ENCODE data around the gene PLEKHN1.

DNA sequence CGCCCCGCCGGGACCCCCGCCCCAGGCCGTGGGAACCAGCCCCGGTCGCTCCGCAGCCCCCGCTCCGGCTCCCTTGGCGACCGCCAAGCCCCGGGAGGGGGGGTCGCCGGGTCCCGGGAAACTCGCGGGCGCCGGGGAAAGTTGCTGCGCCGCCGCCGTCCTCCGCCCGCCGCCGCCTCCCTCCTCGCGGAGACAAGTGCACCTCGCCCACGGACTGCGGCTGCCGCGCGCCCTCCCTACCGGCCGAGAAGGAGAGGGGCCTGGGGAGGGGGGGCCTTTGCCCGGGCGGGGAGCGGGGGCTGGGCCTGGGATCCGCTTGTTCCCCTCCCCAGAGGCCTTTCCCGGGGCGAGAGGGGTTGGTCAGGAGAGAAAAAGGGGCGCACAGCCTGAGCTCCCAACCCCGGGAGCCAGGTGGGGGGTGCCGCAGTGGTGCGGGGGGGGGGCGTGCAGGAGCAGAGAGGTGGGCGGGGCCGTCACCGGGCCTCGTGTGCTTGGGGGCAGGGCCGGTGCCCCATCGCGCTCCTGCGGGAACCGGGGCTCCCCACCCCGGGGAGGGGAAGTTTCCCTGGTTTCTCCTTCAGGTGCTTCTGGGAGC is 54.2 kb downstream of the PLEKHN1 start:
- TF ChIP-seq, protein P1, sequence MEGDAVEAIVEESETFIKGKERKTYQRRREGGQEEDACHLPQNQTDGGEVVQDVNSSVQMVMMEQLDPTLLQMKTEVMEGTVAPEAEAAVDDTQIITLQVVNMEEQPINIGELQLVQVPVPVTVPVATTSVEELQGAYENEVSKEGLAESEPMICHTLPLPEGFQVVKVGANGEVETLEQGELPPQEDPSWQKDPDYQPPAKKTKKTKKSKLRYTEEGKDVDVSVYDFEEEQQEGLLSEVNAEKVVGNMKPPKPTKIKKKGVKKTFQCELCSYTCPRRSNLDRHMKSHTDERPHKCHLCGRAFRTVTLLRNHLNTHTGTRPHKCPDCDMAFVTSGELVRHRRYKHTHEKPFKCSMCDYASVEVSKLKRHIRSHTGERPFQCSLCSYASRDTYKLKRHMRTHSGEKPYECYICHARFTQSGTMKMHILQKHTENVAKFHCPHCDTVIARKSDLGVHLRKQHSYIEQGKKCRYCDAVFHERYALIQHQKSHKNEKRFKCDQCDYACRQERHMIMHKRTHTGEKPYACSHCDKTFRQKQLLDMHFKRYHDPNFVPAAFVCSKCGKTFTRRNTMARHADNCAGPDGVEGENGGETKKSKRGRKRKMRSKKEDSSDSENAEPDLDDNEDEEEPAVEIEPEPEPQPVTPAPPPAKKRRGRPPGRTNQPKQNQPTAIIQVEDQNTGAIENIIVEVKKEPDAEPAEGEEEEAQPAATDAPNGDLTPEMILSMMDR (conservative IDR thresholded peaks at IDR 0.05 in 1 of 2, IDR thresholded peaks at IDR 0.05 in 1 of 2; ENCODE audit: extremely low read depth in 1 of 2, insufficient read depth in 1 of 2, low read depth in 1 of 2, low read length in 2 of 2), result no peak
- no peak for TF ChIP-seq EZH2 (IDR thresholded peaks at IDR 0.05; ENCODE audit: borderline replicate concordance, low read length)

Data from mammary epithelial cell (primary cell).